Ascending aorta (tissue), 2 donors: Measurements from ENCODE around the gene ADRA2B. TPM values are rescaled to one million over a fixed set of nuclear protein-coding genes. Genes with fewer than 3 reads are reported as not detected.
"Not testable (repeated sequence)": the region's sequence is repeated elsewhere in the genome, so short reads cannot be mapped to it uniquely, and the experiment has no call there.

Experiments
- DNase-seq, 2 donors: peaks; one replicate each; pipeline ENCODE4 v3.0.0-alpha.2; 2019; ENCODE audit warnings: low spot score in 2 of 2
- H3K27ac ChIP-seq, 2 donors: fragments of 200-600 bp; sonication (generic); one replicate each; pipeline ENCODE4 v1.5.1; 2016 to 2017; ENCODE audit warnings: mild to moderate bottlenecking in 1 of 2
- H3K27me3 ChIP-seq: fragments of 200-600 bp; sonication (generic); one replicate; pipeline ENCODE4 v1.5.1; 2017
- H3K36me3 ChIP-seq, 2 donors: fragments of 200-600 bp; sonication (generic); one replicate each; pipeline ENCODE4 v1.5.1; 2016
- H3K4me1 ChIP-seq, 2 donors: fragments of 200-600 bp; sonication (generic); one replicate each; pipeline ENCODE4 v1.5.1; 2016 to 2017; ENCODE audit warnings: mild to moderate bottlenecking in 1 of 2
- H3K4me3 ChIP-seq, 2 donors: fragments of 200-600 bp; sonication (generic); one replicate each; pipeline ENCODE4 v1.5.1; 2016 to 2017; ENCODE audit warnings: mild to moderate bottlenecking in 1 of 2
- H3K9me3 ChIP-seq, 2 donors: fragments of 200-600 bp; sonication (generic); one replicate each; pipeline ENCODE4 v1.5.1; 2016
- CTCF ChIP-seq, 3 experiments: fragments of 200-600 bp in 2 of 3; fragments of 450-650 bp in 1 of 3; sonication (generic) in 2 of 3; IDR thresholded peaks; one replicate each; pipeline ENCODE4 v1.5.1; 2016 to 2019; ENCODE audit warnings: antibody characterized with exemption in 3 of 3, mild to moderate bottlenecking in 1 of 3, moderate library complexity in 1 of 3
- intact Hi-C: fragments of 100-400 bp; cut with DNase I; formaldehyde crosslinking; loops from one replicate; pipeline ENCODE4 v1.15.1; 2023
- total RNA-seq: library from RNA; depleted of rRNA; stranded (reverse); fragments of >200 nt; gene quantifications from one replicate; pipeline ENCODE4 v1.1.0, GENCODE V29; 2016

ADRA2B gene
- total RNA-seq, 1 donor from 2014 or later: 9.4 TPM

GRCh38 chr2:96065381-96065930, 50.9 kb downstream of the ADRA2B start:
- no peak for TF ChIP-seq CTCF (IDR thresholded peaks at IDR 0.05)
- DNase-seq: no peak
- H3K9me3 ChIP-seq: no peaks in the 10 kb centered on the region
- intact Hi-C loops: no loop called here
- no peaks in the 10 kb centered on the region for H3K27me3 ChIP-seq
- H3K4me3 ChIP-seq: no peak overlapping the region
- no peaks in the 10 kb centered on the region for H3K4me1 ChIP-seq
- H3K36me3 ChIP-seq: no peaks in the 10 kb centered on the region
- no peak overlapping the region for H3K27ac ChIP-seq

- H3K27me3 ChIP-seq, H3K36me3 ChIP-seq, H3K27ac ChIP-seq, intact Hi-C loops, DNase-seq, H3K4me1 ChIP-seq, H3K4me3 ChIP-seq, H3K9me3 ChIP-seq: not testable (repeated sequence)
Observed at GRCh38 chr2:96064760-96065159, 51.6 kb downstream of the ADRA2B start.

GRCh38 chr2:96064047-96064675, 52.2 kb downstream of the ADRA2B start:
- H3K36me3 ChIP-seq, H3K27ac ChIP-seq, H3K27me3 ChIP-seq, intact Hi-C loops, DNase-seq, H3K9me3 ChIP-seq, H3K4me1 ChIP-seq, H3K4me3 ChIP-seq: not testable (repeated sequence)

DNA sequence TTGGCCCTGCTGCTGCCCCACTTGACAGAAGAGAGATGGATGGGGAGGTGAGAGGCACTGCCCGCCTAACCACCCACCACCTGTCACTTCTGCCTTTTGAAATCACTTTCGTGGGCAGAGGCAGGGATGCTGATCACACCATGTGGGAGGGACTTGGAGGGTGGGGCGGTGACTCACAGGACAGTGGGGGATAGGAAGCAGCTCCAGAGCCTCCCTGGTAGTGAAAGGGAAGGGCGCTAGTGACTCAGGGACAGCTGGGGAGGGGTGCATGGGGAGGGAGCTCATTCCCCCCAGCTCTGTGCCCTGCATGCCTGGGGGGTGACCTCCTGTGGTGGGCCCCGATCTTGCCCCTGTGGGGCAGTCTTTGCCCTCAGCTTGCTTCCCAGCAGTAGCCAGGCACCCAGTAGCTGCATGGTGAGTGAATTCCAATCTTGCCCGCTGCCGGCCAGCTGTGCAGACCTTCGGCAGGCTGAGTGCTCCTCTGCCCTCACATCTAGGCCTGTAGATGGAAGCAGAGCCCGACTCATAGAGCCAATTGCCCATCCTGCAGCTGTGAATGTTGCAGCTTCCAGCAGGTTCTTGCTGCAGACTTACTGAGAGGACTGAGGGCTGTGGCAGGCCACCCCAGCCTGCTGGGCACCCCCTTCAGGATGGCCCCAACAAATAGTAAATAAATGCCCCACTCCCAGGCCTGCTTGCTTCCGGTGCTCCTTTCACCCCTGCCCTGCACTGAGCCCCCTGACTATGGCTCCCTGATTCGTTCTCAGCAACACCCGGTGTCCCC, 53.1 kb downstream of the ADRA2B start:
- H3K9me3 ChIP-seq, H3K36me3 ChIP-seq, H3K27ac ChIP-seq, H3K27me3 ChIP-seq, DNase-seq, intact Hi-C loops, H3K4me3 ChIP-seq, H3K4me1 ChIP-seq: not testable (repeated sequence)
- peak in 1 of 3 experiments; percentile 48 for TF ChIP-seq CTCF (IDR thresholded peaks at IDR 0.05)

Other genes with a start within 250 kb of the ADRA2B start
- gene ANKRD36C, start 124.7 kb downstream of the ADRA2B start, total RNA-seq: 12.1 TPM
- gene GPAT2, start 81.7 kb downstream of the ADRA2B start, total RNA-seq: 9.4 TPM
- gene ASTL, start 21.9 kb upstream of the ADRA2B start, total RNA-seq: not detected
- 7.2 TPM for gene DUSP2, start 28.9 kb upstream of the ADRA2B start, total RNA-seq
- 85.6 TPM for gene STARD7, start 92.3 kb upstream of the ADRA2B start, total RNA-seq
- gene TMEM127, start 149.4 kb upstream of the ADRA2B start, total RNA-seq: 61.9 TPM
- gene CIAO1, start 149.7 kb upstream of the ADRA2B start, total RNA-seq: 127 TPM
- gene SNRNP200, start 189.0 kb upstream of the ADRA2B start, total RNA-seq: 57.4 TPM
- gene ITPRIPL1, start 208.7 kb upstream of the ADRA2B start, total RNA-seq: 14.5 TPM
- not detected for gene NCAPH, start 219.2 kb upstream of the ADRA2B start, total RNA-seq